ENCODE measurements around the gene MYRF.

Gene MYRF

DNA sequence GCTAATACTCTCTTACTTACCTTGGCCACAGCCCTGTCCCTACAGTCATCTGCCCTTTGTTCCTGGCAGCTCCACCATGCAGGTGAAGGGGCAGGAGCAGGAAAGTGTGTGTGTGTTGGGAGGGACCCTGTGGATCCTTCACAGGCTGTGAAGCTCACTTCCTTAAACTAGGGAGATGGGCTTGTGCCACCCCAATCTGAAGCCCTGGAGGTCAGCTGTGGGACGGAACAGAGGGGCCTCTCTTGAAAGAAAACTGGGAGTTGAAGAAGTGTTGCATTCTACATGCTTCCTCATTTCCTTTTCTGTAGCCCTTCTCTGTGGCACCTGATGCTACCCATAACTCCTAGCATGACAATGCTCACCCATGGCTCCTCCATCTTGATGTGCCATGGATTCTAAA, 52.7 kb downstream of the MYRF start:
- no peak for DNase-seq (ENCODE audit: extremely low read depth, low read depth)
- H3K4me3 ChIP-seq (replicated peaks; ENCODE audit: low read depth, low read length), result no peak overlapping the region
- TF ChIP-seq, protein P1, sequence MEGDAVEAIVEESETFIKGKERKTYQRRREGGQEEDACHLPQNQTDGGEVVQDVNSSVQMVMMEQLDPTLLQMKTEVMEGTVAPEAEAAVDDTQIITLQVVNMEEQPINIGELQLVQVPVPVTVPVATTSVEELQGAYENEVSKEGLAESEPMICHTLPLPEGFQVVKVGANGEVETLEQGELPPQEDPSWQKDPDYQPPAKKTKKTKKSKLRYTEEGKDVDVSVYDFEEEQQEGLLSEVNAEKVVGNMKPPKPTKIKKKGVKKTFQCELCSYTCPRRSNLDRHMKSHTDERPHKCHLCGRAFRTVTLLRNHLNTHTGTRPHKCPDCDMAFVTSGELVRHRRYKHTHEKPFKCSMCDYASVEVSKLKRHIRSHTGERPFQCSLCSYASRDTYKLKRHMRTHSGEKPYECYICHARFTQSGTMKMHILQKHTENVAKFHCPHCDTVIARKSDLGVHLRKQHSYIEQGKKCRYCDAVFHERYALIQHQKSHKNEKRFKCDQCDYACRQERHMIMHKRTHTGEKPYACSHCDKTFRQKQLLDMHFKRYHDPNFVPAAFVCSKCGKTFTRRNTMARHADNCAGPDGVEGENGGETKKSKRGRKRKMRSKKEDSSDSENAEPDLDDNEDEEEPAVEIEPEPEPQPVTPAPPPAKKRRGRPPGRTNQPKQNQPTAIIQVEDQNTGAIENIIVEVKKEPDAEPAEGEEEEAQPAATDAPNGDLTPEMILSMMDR (IDR thresholded peaks at IDR 0.05; ENCODE audit: low read depth, low read length, missing control alignments), result no peak

DNA sequence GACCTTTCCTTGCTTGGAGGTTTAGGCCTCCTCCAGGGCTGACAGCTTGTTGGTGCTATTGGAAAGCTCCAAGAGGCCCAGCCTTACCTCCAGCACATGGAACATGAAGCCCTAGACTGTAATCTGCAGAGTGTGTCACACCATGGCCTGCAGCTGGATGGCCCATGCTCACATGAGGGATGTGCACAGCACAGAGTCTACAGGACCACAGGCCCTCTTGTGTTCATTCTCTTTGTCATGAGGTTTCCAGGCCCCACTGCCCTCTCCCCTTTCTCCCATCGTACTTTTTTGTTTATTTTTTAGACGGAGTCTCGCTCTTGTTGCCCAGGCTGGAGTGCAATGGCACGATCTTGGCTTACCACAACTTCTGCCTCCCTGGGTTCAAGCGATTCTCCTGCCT, 54.3 kb downstream of the MYRF start:
- no peak overlapping the region for H3K4me3 ChIP-seq (replicated peaks; ENCODE audit: low read depth, low read length)
- TF ChIP-seq, protein P1 (IDR thresholded peaks at IDR 0.05; ENCODE audit: low read depth, low read length, missing control alignments), result no peak
- no peak for DNase-seq (ENCODE audit: extremely low read depth, low read depth)

- H3K4me3 ChIP-seq (replicated peaks; ENCODE audit: low read depth, low read length), result no peak overlapping the region
- TF ChIP-seq, protein P1 (IDR thresholded peaks at IDR 0.05; ENCODE audit: low read depth, low read length, missing control alignments), result no peak
- no peak for DNase-seq (ENCODE audit: extremely low read depth, low read depth)
Measured at GRCh38 chr11:61810671-61811175, 58.3 kb downstream of the MYRF start.

GRCh38 chr11:61811831-61812230, 59.4 kb downstream of the MYRF start:
- no peak overlapping the region for H3K4me3 ChIP-seq (replicated peaks; ENCODE audit: low read depth, low read length)
- no peak for DNase-seq (ENCODE audit: extremely low read depth, low read depth)
- TF ChIP-seq, protein P1 (IDR thresholded peaks at IDR 0.05; ENCODE audit: low read depth, low read length, missing control alignments), result no peak

DNA sequence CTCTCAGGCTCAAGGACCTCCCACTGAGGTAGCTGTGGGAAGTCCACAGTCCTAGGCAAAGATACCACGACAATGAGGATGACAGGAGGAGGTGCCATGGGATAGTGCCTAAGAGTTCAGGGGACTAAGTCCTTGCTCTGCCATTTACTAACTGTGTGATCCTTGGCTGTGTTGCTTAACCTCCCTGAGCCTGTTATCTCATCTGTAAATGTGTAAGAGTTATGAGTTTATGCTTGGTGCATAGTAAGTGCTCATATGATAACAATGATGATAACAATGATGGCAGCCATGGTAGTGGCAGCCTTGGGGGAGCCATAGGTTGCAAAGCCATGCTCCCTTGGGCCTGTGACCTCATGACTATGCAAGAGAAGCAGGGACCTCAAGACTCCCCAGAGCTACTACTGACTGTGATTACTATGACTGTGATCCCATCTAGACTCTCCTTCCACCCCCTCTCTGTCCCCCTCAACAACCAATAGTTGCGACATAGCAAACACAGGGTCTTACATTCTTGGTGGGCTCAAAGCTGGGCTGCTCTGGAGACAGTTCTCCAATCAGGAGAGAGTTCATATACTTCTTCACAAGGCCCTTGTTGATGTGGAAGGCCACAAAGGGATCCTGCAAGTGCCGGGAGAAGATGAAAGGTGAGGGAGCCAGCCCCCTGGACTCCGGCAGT, 60.4 kb downstream of the MYRF start:
- TF ChIP-seq, protein P1 (IDR thresholded peaks at IDR 0.05; ENCODE audit: low read depth, low read length, missing control alignments), result no peak
- DNase-seq (ENCODE audit: extremely low read depth, low read depth), result no peak
- H3K4me3 ChIP-seq (replicated peaks; ENCODE audit: low read depth, low read length), result no peak overlapping the region

- no peak for DNase-seq (ENCODE audit: extremely low read depth, low read depth)
- peak overlapping the region; percentile 66 for H3K4me3 ChIP-seq (replicated peaks; ENCODE audit: low read depth, low read length)
- TF ChIP-seq, protein P1 (IDR thresholded peaks at IDR 0.05; ENCODE audit: low read depth, low read length, missing control alignments), result no peak
Measured at GRCh38 chr11:61814247-61814957, 62.0 kb downstream of the MYRF start.
